Activated naive CD8-positive, alpha-beta T cell treated with anti-CD3 and anti-CD28 coated beads, Interleukin-2, amount 50 U/mL, for 16 hours (primary cell): ENCODE measurements around the gene ARMC3.
A peak's percentile ranks its signal among the peaks of the same experiment; 100 is the strongest.
"Not testable (repeated sequence)": the region's sequence is repeated elsewhere in the genome, so short reads cannot be mapped to it uniquely, and the experiment has no call there.

ENCODE experiments used
- DNase-seq: peaks from one replicate; pipeline ENCODE4 v3.0.0-alpha.2; 2020; ENCODE audit warnings: low read depth, low spot score

The ARMC3 gene, protein sequence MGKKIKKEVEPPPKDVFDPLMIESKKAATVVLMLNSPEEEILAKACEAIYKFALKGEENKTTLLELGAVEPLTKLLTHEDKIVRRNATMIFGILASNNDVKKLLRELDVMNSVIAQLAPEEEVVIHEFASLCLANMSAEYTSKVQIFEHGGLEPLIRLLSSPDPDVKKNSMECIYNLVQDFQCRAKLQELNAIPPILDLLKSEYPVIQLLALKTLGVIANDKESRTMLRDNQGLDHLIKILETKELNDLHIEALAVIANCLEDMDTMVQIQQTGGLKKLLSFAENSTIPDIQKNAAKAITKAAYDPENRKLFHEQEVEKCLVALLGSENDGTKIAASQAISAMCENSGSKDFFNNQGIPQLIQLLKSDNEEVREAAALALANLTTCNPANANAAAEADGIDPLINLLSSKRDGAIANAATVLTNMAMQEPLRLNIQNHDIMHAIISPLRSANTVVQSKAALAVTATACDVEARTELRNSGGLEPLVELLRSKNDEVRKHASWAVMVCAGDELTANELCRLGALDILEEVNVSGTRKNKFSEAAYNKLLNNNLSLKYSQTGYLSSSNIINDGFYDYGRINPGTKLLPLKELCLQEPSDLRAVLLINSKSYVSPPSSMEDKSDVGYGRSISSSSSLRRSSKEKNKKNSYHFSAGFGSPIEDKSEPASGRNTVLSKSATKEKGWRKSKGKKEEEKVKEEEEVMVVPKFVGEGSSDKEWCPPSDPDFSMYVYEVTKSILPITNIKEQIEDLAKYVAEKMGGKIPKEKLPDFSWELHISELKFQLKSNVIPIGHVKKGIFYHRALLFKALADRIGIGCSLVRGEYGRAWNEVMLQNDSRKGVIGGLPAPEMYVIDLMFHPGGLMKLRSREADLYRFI

DNA sequence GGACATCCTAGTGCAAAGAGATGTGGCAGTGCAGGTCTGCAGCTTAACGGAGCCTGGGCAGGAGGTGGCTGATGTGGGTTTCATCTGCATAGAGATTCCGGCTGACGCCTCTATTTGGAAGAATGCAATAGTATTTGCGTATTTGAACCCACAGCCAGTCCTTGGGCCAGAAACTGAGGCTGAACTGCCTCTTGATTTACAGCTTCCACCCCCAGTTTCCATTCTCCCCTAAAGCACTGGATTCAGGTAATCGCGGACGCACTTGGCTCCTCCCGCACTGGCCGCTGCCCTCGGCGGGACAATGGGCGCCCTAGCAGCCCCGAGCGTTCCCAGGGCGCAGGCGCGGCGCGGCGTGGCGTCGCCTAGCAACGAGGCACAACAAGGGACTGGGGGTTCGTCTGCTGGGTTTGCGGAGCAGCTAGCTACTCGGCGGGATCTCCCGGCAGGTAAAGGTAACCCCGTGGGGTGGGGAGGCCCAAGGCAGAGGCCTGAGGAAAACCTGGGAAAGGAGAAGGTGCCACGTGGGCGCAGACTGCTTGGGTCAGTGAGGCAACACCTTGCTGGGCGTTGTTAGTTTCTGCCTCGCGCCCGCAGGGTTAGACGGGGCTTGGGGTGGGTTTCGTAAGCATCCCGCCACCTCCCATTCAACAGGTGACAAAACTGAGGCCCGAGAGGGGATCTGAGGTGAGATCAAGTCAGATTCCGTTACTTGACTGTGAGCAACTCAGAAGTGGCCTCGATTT, at the start of gene ARMC3:
Gene ARMC3, plus strand, starts transcription at position 393 of the 743 bp plus-strand sequence. CDS start 3,944 bp downstream, outside the sequence.
- DNase-seq = peak; percentile 51

DNA sequence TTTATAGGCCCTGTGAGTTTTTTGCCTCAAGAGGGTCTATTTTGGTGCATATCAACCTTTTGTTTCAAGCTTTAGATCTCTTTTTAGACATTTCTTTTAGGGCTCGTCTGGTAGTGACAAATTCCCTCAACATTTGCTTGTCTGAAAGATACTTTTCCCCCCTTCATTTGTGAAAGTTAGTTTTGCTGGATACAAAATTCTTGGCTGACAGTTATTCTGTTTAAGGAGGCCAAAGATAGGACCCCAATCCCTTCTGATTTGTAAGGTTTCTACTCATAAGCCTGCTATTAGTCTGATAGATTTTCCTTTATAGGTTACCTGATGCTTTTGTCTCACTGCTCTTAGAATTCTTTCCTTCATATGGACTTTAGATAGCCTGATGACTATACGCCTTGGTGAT, 36.1 kb upstream of the ARMC3 start:
- no peak for DNase-seq

DNA sequence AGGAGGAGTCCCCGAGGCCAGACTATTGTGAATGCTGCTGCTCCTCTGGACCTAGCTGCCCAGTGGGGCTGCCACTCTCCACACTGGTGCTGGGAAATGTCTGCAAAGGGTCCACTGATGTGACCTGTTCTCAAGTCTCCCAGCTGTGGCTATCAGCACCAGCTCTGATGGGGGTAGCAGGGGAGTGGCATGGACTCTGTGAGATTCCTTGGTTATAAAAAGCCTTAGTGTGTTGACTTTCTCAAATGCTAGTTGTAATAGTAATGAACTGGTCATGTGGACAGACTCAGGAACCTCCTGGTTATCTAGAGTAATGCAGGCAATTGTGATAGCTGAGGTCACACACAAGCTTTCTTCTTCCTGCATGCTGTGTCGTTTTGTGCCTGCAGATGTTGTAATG, 34.1 kb upstream of the ARMC3 start:
- DNase-seq = no peak

DNA sequence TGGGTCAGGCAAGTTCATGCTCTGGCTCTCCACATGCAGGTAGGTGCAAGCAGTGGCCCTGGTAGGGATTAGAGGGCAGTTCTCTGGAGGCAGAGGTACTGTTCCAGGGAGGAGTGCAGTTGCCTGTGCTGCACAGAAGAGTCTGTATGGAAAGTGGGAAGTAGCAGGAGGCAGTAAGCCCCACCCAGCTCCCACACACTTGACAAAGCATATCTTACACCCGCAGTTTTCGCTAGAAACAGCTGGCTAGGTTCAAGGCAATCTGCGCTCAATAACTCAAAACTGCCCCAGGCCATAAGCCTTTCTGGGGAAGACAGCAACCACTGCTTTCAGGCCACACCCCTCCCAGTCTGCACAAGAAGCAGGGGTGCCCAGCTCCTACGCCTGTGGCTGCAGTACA, 33.1 kb upstream of the ARMC3 start:
- DNase-seq = no peak

DNA sequence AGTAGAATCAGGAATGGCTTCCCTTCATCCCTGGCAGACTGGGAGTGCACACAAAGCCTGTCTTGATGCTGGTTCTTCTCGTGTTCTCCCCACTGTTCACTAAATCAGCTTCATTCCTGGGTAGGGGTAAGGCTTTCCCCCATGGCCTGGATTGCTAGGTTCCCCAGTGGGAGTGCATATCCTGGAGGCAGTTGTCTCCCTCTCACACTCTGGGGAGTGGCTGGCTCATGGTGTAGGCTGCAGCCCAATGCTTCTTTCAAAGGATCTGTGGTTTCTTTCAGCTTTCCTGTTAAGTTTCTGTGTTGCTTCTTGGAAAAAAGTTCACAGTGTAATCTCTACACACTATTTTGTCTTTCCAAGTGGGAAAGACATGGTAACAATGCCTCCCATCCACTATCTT, 32.6 kb upstream of the ARMC3 start:
- no peak for DNase-seq

DNA sequence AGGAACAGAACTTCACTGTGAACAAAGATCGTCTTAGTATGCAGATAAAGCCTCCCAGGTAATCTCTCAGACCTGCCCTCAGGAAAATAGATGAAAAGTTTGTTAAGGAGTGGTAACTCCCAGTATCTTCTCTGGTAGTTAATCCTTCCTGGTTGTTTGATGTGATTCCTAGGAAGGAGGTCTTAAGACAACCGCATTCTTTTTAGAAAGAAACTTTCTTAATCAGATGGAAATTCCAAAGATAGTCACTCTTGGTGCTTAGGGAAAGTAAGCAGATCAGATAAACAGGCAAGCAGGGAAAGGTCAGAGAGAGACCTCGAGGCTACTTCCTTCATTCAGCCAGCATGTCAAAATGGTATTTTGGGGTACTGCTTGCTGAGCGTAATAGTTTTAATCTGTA, 30.5 kb upstream of the ARMC3 start:
- no peak for DNase-seq

DNA sequence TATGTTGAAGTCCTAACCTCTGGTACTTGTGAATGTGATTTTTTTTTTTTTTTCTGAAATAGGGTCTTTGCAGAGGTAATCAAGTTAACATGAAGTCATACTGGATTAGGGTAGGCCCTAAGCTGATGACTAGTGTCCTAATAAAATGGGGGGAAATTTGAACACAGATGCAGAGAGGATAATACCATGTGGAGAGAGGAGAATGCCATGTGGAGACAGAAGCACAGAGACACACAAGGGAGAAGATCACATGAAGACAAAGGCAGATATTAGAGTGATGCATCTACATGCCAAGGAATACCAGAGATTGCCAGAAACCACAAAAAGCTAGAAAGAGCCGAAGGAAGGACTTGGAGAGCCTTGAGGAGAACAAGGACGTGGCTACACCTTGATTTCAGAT, 28.5 kb upstream of the ARMC3 start:
- no peak for DNase-seq

DNA sequence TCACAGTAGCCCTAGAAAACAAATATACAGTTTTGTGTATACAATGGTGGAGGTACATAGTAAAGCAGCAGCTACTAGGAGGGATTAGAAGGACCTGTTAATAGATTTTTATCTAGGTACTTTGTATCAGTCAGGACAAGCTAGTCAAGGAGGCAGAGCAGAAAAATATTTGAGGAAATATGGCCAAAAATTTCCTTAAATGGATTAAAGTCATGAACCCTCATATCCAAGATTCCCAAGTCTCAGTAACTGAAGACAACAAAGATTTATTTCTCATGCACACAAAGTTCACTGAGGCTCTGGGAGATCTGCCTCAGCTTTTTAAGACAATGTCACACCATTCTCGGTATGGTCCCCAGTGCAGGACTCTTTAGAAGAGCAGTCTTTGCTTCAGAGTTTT, 28.1 kb upstream of the ARMC3 start:
- DNase-seq = no peak

DNA sequence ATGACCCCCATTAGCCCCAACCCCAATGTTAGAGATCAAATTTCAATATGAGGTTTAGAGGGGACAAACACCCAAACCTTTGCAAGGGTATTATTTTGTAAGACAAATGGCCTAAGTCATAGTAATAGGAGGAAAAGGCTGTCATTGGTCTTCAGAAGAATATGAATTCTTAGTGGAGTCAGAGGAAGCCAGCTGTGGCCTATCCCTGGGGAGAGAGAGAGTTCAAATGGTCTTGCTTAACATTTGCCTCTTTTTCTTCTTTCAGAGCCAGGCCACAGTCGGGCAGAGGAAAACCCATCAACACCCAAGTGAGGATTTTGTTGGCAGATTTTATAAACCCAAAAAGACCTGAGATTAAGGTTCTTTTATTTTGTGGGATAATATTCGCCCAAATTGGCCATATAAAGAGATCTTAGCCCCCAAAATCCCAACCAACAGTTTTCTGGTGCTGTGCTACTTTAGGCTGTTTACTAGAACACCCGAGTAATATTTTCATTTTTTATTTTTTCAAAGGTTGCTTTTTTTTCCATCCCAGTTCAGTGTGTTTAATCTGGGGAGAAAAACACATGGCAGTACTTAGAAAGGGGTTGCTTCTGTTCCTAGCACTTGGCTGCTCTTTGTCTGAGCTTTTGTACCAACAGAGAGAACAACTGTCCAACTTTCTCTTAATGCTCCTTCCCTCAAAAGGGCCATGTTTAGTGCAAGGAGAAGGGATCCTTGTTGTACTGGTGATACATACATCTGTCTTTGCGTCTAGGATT, 26.8 kb upstream of the ARMC3 start:
- no peak for DNase-seq

DNA sequence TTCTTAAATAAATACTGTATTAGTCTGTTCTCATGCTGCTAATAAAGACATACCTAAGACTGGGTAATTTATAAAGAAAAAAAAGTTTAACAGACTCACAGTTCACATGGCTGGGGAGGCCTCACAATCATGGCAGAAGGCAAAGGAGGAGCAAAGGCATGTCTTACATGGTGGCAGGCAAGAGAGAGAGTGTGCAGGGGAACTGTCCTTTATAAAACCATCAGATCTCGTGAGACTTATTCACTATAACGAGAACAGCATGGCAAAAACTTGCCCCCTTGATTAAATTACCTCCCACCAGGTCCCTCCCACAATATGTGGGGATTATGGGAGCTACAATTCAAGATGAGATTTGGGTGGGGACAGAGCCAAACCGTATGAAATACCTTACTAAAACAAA, 25.7 kb upstream of the ARMC3 start:
- DNase-seq = not testable (repeated sequence)

DNA sequence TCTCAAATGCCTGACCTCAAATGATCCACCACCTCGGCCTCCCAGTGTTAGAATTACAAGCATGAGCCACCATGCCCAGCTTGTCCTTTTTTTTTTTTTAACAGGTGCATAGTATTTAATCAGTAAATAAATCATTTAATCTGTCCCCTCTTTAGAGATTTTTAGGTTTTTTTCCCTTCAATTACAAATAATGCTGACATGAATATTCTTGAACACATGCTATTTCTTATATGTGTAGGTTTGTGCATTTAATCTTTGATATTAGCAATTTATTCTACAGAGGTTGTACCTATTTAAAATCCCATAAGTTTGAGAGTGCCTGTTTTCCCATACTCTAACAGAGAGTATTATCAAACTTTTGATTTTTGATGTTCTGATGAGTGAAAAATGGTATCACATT, 24.2 kb upstream of the ARMC3 start:
- no peak for DNase-seq

DNA sequence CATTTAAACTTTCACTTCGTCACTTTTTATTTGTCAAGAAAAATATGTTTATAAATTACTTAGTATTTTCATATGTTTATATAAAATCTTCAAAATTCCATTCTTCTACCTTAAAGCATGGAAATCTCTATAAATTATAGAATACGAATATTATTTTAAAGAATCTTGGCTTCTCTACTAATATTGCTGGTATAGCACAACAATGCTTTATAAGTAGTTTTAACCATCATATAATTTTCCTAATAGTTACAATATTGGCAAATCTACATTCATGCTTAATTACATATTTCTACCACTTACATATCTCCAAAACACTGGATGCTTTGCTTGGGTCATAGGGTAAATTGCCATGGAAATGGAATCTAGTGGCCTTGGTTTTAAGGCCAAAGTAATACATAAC, 21.1 kb upstream of the ARMC3 start:
- no peak for DNase-seq

DNA sequence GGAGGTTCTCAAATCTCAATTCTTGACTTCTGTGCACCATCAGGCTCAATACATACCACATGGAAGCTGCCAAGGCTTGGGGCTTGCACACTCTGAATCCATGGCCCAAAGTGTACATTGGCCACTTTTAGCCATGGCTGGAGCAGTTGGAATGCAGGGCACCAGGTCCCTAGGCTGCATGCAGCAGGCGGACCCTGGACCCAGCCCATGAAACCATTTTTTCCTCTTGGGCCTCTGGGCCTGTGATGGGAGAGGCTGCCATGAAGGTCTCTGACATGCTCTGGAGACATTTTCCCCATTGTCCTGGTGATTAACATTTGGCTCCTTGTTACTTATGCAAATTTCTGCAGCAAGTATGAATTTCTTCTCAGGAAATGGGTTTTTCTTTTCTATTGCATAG, 19.0 kb upstream of the ARMC3 start:
- DNase-seq = no peak

DNA sequence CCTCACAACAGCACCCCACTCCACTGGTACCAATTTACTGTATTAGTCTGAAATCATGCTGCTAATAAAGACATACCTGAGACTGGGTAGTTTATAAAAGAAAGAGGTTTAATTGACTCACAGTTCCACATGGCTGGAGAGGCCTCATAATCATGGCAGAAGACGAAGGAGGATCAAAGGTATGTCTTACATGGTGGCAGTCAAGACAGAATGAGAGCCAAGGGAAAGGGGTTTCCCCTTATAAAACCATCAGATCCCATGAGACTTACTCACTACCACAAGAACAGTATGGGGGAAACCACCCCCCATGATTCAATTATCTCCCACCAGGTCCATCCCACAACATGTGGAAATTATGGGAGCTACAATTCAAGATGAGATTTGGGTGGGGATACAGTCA, 18.2 kb upstream of the ARMC3 start:
- not testable (repeated sequence) for DNase-seq

DNA sequence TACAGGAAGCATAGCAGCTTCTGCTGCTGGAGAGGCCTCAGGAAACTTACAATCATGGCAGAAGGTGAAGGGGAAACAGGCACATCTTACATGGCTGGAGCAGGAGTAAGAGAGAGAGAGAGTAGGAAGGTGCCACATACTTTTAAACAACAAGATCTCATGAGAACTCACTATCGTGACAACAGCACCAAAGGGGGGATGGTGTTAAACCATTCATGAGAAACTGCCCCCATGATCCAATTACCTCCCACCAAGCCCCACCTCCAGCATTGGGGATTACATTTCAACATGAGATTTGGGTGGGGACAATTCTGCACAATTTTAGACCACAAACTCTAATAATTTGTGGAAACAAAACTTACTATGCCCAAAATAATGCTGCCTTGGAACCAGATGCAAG, 16.8 kb upstream of the ARMC3 start:
- no peak for DNase-seq

DNA sequence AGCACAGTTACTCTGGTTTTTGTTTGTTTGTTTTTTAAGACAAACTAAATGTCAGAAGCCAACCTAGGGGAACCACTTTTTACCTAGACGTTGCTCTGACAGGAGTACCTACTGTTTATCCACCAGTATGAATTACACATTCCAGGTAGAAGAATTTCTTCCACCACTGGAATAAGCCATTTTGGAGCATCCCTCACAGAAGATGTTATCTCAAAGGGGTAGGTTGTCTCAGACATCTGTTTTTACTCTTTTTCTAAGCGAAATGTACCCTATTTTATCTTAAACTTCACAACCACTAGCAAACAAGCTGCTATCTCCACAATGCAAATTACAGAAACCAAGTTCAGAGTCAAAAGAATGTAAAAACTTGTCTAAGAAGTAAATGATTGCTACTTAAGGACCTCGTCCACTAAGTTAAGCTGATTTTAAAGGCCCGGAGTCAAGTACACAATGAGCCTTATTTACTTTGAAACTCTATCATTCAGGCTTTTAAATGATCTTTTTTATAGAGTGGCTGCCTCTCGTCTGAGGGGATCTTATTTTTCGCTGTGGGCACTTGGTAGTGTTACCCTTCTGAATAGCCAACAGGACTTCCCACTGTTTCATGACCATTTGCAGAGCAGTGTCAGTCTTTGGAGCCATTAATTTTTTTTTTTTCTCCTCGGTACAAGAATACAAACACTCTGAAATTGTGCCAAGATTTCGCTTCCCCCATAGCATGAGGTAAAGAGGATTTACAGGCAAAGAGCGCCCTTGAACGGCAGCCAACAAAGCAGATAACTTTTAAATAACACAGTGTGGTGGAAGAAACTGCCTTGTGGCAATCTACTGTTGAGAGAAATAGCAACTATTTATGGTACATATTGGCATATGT, 15.7 kb upstream of the ARMC3 start:
- DNase-seq = no peak

DNA sequence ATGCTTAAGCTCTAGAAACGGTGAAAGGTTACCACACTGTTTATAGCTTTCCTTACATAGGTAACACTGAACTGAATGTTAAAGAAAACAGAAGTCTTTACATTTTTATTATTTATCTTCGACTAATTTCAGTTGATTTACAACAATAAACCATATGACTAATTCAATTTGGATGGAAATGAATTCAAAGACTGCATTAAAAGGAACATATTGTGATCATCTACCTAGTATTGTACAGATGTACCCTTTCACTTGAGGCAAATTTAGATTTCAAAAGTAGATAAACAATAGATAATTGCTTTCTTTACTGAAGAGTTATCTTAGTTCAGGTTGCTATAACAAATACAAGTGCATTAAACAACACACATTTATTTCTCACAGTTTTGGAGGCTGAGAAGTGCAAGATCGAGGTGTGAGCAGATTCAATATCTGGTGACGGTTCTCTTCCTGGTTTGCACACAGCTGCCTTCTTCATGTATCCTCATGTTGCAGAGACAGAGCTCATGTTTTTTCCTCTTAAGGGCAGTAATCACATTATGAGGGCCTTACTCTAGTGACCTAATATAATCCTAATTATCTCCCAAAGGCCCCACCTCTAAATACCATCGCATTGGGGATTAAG, 15.0 kb upstream of the ARMC3 start:
- no peak for DNase-seq

DNA sequence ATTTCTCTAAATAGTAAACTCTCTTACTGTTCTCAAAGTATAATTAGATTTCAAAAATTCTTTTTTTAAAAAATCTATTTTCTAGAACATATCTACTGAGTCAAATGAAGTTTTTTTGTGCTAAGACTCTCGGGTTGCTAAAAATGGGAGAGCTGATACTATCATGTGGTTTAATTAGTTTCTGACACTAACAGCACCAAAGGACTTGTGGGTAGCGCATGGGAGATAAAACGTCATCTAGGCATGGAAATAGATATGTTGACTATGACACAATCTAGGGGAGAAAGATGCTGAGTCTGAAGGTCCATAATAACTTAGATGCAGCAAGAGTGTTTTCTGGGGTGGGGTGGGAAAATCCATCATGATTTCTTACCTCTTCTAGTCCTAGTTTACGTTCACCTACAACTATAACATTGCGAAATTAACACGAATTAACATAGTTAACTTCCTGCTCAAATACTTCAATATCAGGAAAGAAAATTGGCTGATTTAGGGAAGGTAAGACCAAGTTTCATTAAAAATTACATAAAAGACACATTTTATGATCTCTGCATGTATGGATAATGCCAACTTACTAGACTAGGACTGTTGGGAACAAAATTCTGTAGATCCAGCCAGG, 14.3 kb upstream of the ARMC3 start:
- DNase-seq = no peak

DNA sequence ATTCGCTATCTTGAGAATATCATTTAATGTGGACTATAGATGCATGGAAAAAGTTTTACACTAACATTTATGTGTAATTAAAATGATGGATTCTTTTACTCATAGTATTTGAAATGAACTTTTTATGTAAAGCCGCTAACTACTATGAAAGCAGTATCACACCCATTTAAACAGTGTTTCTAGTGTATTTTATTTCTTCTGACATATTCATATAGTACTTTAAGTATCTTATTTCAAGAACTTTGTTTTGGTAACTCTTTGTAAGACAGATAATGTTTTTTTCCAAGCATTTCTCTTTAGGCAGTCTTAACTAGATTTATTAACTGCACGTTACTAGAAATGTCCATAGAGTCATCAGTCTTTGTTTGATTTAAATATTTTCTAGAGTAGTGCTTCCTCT, 12.5 kb upstream of the ARMC3 start:
- no peak for DNase-seq

DNA sequence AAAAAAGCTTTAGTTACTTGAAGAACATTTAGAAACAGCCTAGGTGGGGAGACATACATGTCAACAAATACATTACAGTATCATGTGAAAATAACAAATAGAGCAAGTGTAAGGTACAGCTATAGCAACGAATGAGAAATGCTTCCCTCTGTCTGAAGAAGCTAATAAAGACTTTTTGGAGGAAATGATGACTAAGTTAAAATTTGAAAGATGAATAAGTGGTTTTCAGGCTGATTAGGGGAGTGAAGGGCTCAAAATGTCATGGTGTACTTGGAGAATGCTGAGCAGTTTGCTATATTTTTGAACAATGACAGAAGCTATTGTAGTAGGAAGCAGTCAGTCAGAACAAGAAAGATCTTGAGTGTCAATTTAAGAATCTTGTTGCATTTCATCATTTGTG, 2.8 kb upstream of the ARMC3 start:
- no peak for DNase-seq
